Keratinocyte (primary cell): ENCODE data around the gene GOLIM4. TPM values are rescaled to one million over a fixed set of nuclear protein-coding genes. Genes with fewer than 3 reads are reported as not detected.

Source experiments
- DNase-seq: peaks from one replicate; pipeline ENCODE4 v3.0.0-alpha.2; 2011; ENCODE audit warnings: low read depth, missing footprints, low spot score
- FAIRE-seq: peaks from 2 replicates; lab custom pipeline; 2011; peaks lifted over from hg19 to GRCh38; lab: Jason Lieb, UNC
- H2AFZ ChIP-seq: 2 replicates; pipeline ENCODE4 v1.6.0; 2012; ENCODE audit warnings: low read length, control low read depth, inconsistent platforms; ENCODE audit not compliant: control insufficient read depth
- H3K27ac ChIP-seq: 2 replicates; pipeline ENCODE4 v1.5.1; 2011; ENCODE audit warnings: low read length; ENCODE audit not compliant: control insufficient read depth, insufficient read depth
- H3K27me3 ChIP-seq: 3 replicates; pipeline ENCODE4 v1.6.0; 2011; ENCODE audit warnings: low read length; ENCODE audit not compliant: control insufficient read depth, insufficient read depth; ENCODE audit errors: extremely low read depth
- H3K36me3 ChIP-seq, 2 experiments: 2 replicates in 1 of 2; 3 replicates in 1 of 2; pipeline ENCODE4 v1.5.1; 2011; ENCODE audit warnings: low read length in 2 of 2, mild to moderate bottlenecking in 1 of 2; ENCODE audit not compliant: control insufficient read depth in 2 of 2, insufficient read depth in 2 of 2; ENCODE audit errors: extremely low read depth in 1 of 2
- H3K4me1 ChIP-seq: 3 replicates; pipeline ENCODE4 v1.5.1; 2011; ENCODE audit warnings: low read length; ENCODE audit not compliant: control insufficient read depth, insufficient read depth; ENCODE audit errors: extremely low read depth
- H3K4me2 ChIP-seq: 3 replicates; pipeline ENCODE4 v1.6.0; 2011; ENCODE audit warnings: low read depth, low read length; ENCODE audit not compliant: control insufficient read depth, insufficient read depth; ENCODE audit errors: extremely low read depth
- H3K4me3 ChIP-seq, 3 experiments: fragments of 200-600 bp in 1 of 3; sonication (generic) in 1 of 3; 2 replicates in 2 of 3; 3 replicates in 1 of 3; pipeline ENCODE4 v1.5.1; 2011 to 2016; ENCODE audit warnings: low read length in 3 of 3, mild to moderate bottlenecking in 3 of 3, control low read depth in 2 of 3, inconsistent platforms in 1 of 3, low read depth in 1 of 3, mixed read lengths in 1 of 3, mixed run types in 1 of 3, moderate library complexity in 1 of 3; ENCODE audit not compliant: control insufficient read depth in 2 of 3, insufficient read depth in 2 of 3; ENCODE audit errors: extremely low read depth in 1 of 3
- H3K79me2 ChIP-seq: 2 replicates; pipeline ENCODE4 v1.6.0; 2012; ENCODE audit warnings: low read length; ENCODE audit not compliant: control insufficient read depth, insufficient read depth
- H3K9ac ChIP-seq: 3 replicates; pipeline ENCODE4 v1.6.0; 2011; ENCODE audit warnings: low read length; ENCODE audit not compliant: control insufficient read depth, insufficient read depth; ENCODE audit errors: extremely low read depth
- H3K9me1 ChIP-seq: 3 replicates; pipeline ENCODE4 v1.6.0; 2011; ENCODE audit warnings: low read length; ENCODE audit not compliant: control insufficient read depth, insufficient read depth; ENCODE audit errors: extremely low read depth
- H3K9me3 ChIP-seq: 2 replicates; pipeline ENCODE4 v1.5.1; 2012; ENCODE audit warnings: low read depth, low read length; ENCODE audit not compliant: control insufficient read depth
- H4K20me1 ChIP-seq: 3 replicates; pipeline ENCODE4 v1.6.0; 2011; ENCODE audit warnings: low read length; ENCODE audit not compliant: control insufficient read depth, insufficient read depth; ENCODE audit errors: extremely low read depth
- EZH2 ChIP-seq: IDR thresholded peaks from one replicate; pipeline ENCODE4 v1.6.1; 2012; ENCODE audit warnings: inconsistent platforms, mild to moderate bottlenecking, low read length, moderate library complexity
- dilution Hi-C: fragments of 300-500 bp; cut with MboI; formaldehyde crosslinking; loops from one replicate; pipeline ENCODE4 v1.7.0; 2020; ENCODE audit warnings: low sequenced_read_pairs; ENCODE audit not compliant: extremely low pct_ligation_motif_present
- polyA plus RNA-seq, 5 experiments: library from polyadenylated mRNA; depleted of rRNA in 3 of 5; stranded (reverse) in 3 of 5; stranded (forward) in 1 of 5; unstranded in 1 of 5; fragments of >200 nt; gene quantifications; 1 replicate in 1 of 5; 2 replicates in 3 of 5; 3 replicates in 1 of 5; pipeline versions ENCODE4 v1.2.1 to v1.2.3, GENCODE V29; 2011 to 2012; ENCODE audit warnings: missing spikeins in 2 of 5, low read depth in 1 of 5, low replicate concordance in 1 of 5
- TF ChIP-seq, protein P1 (sequence below), 3 experiments: IDR thresholded peaks in 1 of 3; conservative IDR thresholded peaks in 1 of 3; optimal IDR thresholded peaks in 1 of 3; 2 replicates in 2 of 3; 3 replicates in 1 of 3; pipeline versions ENCODE3 to v1.5.1; 2011; ENCODE audit warnings: low read length in 3 of 3, mild to moderate bottlenecking in 3 of 3, moderate library complexity in 2 of 3, control low read depth in 1 of 3, inconsistent platforms in 1 of 3; ENCODE audit not compliant: insufficient read depth in 2 of 3; ENCODE audit errors: extremely low read depth in 1 of 3

GOLIM4 gene
- polyA plus RNA-seq, 1 donor (not counting 4 experiments of a cell fraction or from before 2014, with no cell fraction given) = 13.4 TPM

DNA sequence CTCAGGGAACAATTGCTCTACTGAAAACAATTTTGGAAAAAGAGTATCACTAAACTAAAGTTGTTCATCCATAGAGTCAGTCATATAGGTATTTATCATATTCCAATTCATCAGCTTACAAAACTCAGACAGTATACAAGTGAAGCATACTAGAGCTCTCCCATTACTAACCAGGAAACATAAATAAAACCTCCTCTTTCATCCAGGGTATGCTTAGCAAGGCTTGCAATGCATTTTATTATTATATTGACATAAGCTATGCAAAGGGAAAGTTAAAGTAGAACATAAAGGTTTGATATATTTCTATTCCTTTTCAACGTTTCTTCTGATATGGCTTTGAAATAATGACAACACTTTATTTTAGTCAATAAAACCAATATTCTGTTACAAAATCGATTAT, 106.7 kb downstream of the GOLIM4 start:
- H3K4me1 ChIP-seq = no peaks in the 10 kb centered on the region
- H2AFZ ChIP-seq = no peak overlapping the region
- H3K79me2 ChIP-seq = no peaks in the 10 kb centered on the region
- H3K27ac ChIP-seq = no peak overlapping the region
- FAIRE-seq (no peak), DNase-seq (no peak)
- H3K4me2 ChIP-seq = no peak overlapping the region
- no peaks in the 10 kb centered on the region for H3K27me3 ChIP-seq
- no peak for TF ChIP-seq EZH2
- TF ChIP-seq, protein P1, sequence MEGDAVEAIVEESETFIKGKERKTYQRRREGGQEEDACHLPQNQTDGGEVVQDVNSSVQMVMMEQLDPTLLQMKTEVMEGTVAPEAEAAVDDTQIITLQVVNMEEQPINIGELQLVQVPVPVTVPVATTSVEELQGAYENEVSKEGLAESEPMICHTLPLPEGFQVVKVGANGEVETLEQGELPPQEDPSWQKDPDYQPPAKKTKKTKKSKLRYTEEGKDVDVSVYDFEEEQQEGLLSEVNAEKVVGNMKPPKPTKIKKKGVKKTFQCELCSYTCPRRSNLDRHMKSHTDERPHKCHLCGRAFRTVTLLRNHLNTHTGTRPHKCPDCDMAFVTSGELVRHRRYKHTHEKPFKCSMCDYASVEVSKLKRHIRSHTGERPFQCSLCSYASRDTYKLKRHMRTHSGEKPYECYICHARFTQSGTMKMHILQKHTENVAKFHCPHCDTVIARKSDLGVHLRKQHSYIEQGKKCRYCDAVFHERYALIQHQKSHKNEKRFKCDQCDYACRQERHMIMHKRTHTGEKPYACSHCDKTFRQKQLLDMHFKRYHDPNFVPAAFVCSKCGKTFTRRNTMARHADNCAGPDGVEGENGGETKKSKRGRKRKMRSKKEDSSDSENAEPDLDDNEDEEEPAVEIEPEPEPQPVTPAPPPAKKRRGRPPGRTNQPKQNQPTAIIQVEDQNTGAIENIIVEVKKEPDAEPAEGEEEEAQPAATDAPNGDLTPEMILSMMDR (optimal IDR thresholded peaks at IDR 0.05 in 1 of 3, IDR thresholded peaks at IDR 0.05 in 1 of 3, conservative IDR thresholded peaks at IDR 0.05 in 1 of 3; ENCODE audit: extremely low read depth in 1 of 3, insufficient read depth in 2 of 3, low read length in 3 of 3) = no peak
- H3K9ac ChIP-seq = no peak overlapping the region
- dilution Hi-C loops = no loop called here
- no peaks in the 10 kb centered on the region for H3K9me3 ChIP-seq
- H3K36me3 ChIP-seq = no peaks in the 10 kb centered on the region
- no peaks in the 10 kb centered on the region for H3K9me1 ChIP-seq
- H3K4me3 ChIP-seq = no peak overlapping the region
- H4K20me1 ChIP-seq = no peaks in the 10 kb centered on the region

DNA sequence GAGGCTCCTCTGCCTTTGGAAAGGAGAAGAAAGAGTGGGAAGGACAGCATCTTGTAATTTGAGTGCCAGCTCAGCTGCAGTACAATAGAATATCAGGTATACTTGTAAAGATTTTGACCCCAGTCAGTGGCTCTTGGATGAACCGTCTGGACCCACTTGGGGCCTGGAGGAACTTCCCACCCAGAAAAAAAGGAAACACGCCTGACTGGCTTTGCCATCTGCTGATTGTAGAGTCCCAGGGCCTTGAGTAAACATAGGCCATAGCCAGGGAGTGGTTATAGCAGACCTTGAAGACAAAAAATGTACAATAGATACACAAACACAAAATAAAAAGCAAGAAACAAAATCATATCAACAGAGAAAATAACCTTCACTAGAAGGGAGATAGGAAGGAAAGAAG, 112.1 kb downstream of the GOLIM4 start:
- H3K27me3 ChIP-seq = no peaks in the 10 kb centered on the region
- no peak overlapping the region for H3K9ac ChIP-seq
- H4K20me1 ChIP-seq = no peaks in the 10 kb centered on the region
- H3K4me2 ChIP-seq = no peak overlapping the region
- no peak for TF ChIP-seq EZH2
- TF ChIP-seq, protein P1 (optimal IDR thresholded peaks at IDR 0.05 in 1 of 3, IDR thresholded peaks at IDR 0.05 in 1 of 3, conservative IDR thresholded peaks at IDR 0.05 in 1 of 3; ENCODE audit: extremely low read depth in 1 of 3, insufficient read depth in 2 of 3, low read length in 3 of 3) = no peak
- dilution Hi-C loops = no loop called here
- H3K9me3 ChIP-seq = no peaks in the 10 kb centered on the region
- no peak overlapping the region for H2AFZ ChIP-seq
- no peaks in the 10 kb centered on the region for H3K4me1 ChIP-seq
- H3K9me1 ChIP-seq = no peaks in the 10 kb centered on the region
- no peak overlapping the region for H3K27ac ChIP-seq
- FAIRE-seq (no peak), DNase-seq (no peak)
- H3K79me2 ChIP-seq = no peaks in the 10 kb centered on the region
- H3K36me3 ChIP-seq = no peaks in the 10 kb centered on the region
- H3K4me3 ChIP-seq = no peak overlapping the region
